K562 (cell line): ENCODE measurements around the gene NDST3. TPM values are rescaled to one million over a fixed set of nuclear protein-coding genes. Genes with fewer than 3 reads are reported as not detected.
A peak's percentile ranks its signal among the peaks of the same experiment; 100 is the strongest.

ENCODE experiments used
- ATAC-seq: fragments of 200-7000 bp; cut with Tn5 transposase; 3 replicates; pipeline ENCODE4 v1.9.1; 2020; ENCODE audit warnings: moderate library complexity
- BruUV-seq: library from RNA; stranded (reverse); fragments of 400-500 nt; replicated peaks from 2 replicates; lab custom pipeline; 2021; lab: Mats Ljungman, UMichigan
- CTCF ChIA-PET: fragments of 300-600 bp; formaldehyde crosslinking; extraction: SDS; loops from one replicate; lab custom pipeline; 2021; ENCODE audit warnings: low intra/inter-chr PET ratio; lab: Yijun Ruan, JAX
- POLR2A ChIA-PET: fragments of 300-600, 350-650 bp; sonication (Branson Sonifier 250); formaldehyde crosslinking; extraction: SDS; loops from one replicate; lab custom pipeline; 2021; ENCODE audit warnings: antibody characterized with exemption, inconsistent platforms; lab: Yijun Ruan, JAX
- DNase-seq, 4 experiments: peaks; one replicate each; pipeline versions ENCODE4 v3.0.0 to v3.0.0-alpha.2; 2011 to 2018; ENCODE audit warnings: low spot score in 3 of 4, mixed read lengths in 3 of 4; ENCODE audit errors: extremely low read depth in 1 of 4
- FAIRE-seq: peaks from 2 replicates; lab custom pipeline; 2011; peaks lifted over from hg19 to GRCh38; lab: Jason Lieb, UNC
- H2AFZ ChIP-seq: 2 replicates; pipeline ENCODE4 v1.6.0; 2011; ENCODE audit warnings: low read depth, low read length, control low read depth, inconsistent platforms
- H3K27ac ChIP-seq: fragments of 200-600 bp; 3 replicates; pipeline ENCODE4 v1.8.0; 2011; ENCODE audit warnings: low read depth, mild to moderate bottlenecking, control low read depth, inconsistent platforms, low read length, moderate library complexity, mixed read lengths; ENCODE audit errors: extremely low read depth
- H3K27me3 ChIP-seq, 2 experiments: fragments of 300-600 bp in 1 of 2; 2 replicates in 1 of 2; 3 replicates in 1 of 2; pipeline versions ENCODE4 v1.6.0 to v1.8.0; 2011; ENCODE audit warnings: inconsistent platforms in 2 of 2, low read length in 2 of 2, mild to moderate bottlenecking in 1 of 2, mixed read lengths in 1 of 2, moderate library complexity in 1 of 2; ENCODE audit not compliant: control insufficient read depth in 2 of 2, insufficient read depth in 2 of 2
- H3K36me3 ChIP-seq: fragments of 300-600 bp; 3 replicates; pipeline ENCODE4 v1.8.0; 2011; ENCODE audit warnings: mild to moderate bottlenecking, low read length, inconsistent platforms; ENCODE audit not compliant: control insufficient read depth, insufficient read depth
- H3K4me1 ChIP-seq, 2 experiments: fragments of 200-600 bp in 1 of 2; replicated peaks in 1 of 2; 2 replicates in 1 of 2; 3 replicates in 1 of 2; pipeline versions ENCODE4 v1.5.1 to v1.8.0; 2011; ENCODE audit warnings: inconsistent platforms in 2 of 2, low read length in 2 of 2, mild to moderate bottlenecking in 1 of 2, mixed read lengths in 1 of 2, moderate library complexity in 1 of 2; ENCODE audit not compliant: control insufficient read depth in 2 of 2, insufficient read depth in 2 of 2
- H3K4me2 ChIP-seq: 2 replicates; pipeline ENCODE4 v1.6.1; 2011; ENCODE audit warnings: low read length, control low read depth, inconsistent platforms, mixed read lengths; ENCODE audit not compliant: insufficient read depth
- H3K4me3 ChIP-seq: fragments of 200-600 bp; sonication (generic), shearing (Covaris generic); 2 replicates; pipeline ENCODE4 v1.5.1; 2016; ENCODE audit warnings: control low read depth, inconsistent platforms
- H3K79me2 ChIP-seq: fragments of 200-600 bp; 3 replicates; pipeline ENCODE4 v1.8.0; 2011; ENCODE audit warnings: low read length, inconsistent platforms; ENCODE audit not compliant: control insufficient read depth, insufficient read depth
- H3K9ac ChIP-seq, 2 experiments: 2 replicates each; pipeline versions ENCODE4 v1.6.0 to v1.6.1; 2011; ENCODE audit warnings: low read depth in 2 of 2, low read length in 2 of 2, control low read depth in 1 of 2, inconsistent platforms in 1 of 2, mild to moderate bottlenecking in 1 of 2, mixed read lengths in 1 of 2; ENCODE audit not compliant: insufficient read depth in 1 of 2
- H3K9me1 ChIP-seq: one replicate; pipeline ENCODE4 v1.6.0; 2011; ENCODE audit warnings: inconsistent platforms, mild to moderate bottlenecking, low read length, moderate library complexity; ENCODE audit not compliant: control insufficient read depth, insufficient read depth
- H3K9me3 ChIP-seq: replicated peaks from 2 replicates; pipeline ENCODE4 v1.5.1; 2011; ENCODE audit warnings: low read depth, low read length, inconsistent platforms; ENCODE audit not compliant: control insufficient read depth, insufficient read depth
- H4K20me1 ChIP-seq: replicated peaks from 2 replicates; pipeline ENCODE4 v1.6.1; 2011; ENCODE audit warnings: low read length, inconsistent platforms, mixed read lengths; ENCODE audit not compliant: control insufficient read depth, insufficient read depth
- CTBP1 ChIP-seq: fragments of 450-650 bp; IDR thresholded peaks from 2 replicates; pipeline ENCODE4 v1.6.1; 2016; ENCODE audit warnings: borderline replicate concordance
- DDX20 ChIP-seq: fragments of 450-650 bp; IDR thresholded peaks from 2 replicates; pipeline ENCODE4 v1.6.1; 2016; ENCODE audit warnings: missing genetic modification characterization, low read depth, mild to moderate bottlenecking, missing compliant biosample characterization, moderate library complexity
- ETV1 ChIP-seq: fragments of 450-650 bp; conservative IDR thresholded peaks from 2 replicates; pipeline ENCODE4 v1.6.1; 2016; ENCODE audit warnings: missing genetic modification characterization, control low read depth, low read depth, missing compliant biosample characterization
- EWSR1 ChIP-seq: fragments of 450-650 bp; IDR thresholded peaks from 2 replicates; pipeline ENCODE4 v1.6.1; 2018; ENCODE audit warnings: borderline replicate concordance, mild to moderate bottlenecking, low read depth, moderate library complexity; ENCODE audit not compliant: partially characterized antibody
- FOXA1 ChIP-seq: fragments of 450-650 bp; IDR thresholded peaks from 2 replicates; pipeline ENCODE4 v1.6.1; 2016; ENCODE audit warnings: mild to moderate bottlenecking, borderline replicate concordance
- HNRNPK ChIP-seq: fragments of 200-400 bp; formaldehyde crosslinking; IDR thresholded peaks from one replicate; pipeline ENCODE4 v1.6.1; 2018; ENCODE audit warnings: mild to moderate bottlenecking, low read depth, low read length; ENCODE audit not compliant: poor library complexity, severe bottlenecking
- KAT7 ChIP-seq: sonication (generic); formaldehyde crosslinking; IDR thresholded peaks from 2 replicates; pipeline ENCODE4 v1.8.0; 2022; ENCODE audit warnings: missing genetic modification reagents, mild to moderate bottlenecking, borderline replicate concordance
- MAFF ChIP-seq: IDR thresholded peaks from 2 replicates; pipeline ENCODE4 v1.6.1; 2012; ENCODE audit warnings: low read length, improper control_type of control experiment
- MAFG ChIP-seq: fragments of 450-650 bp; conservative IDR thresholded peaks from 2 replicates; pipeline ENCODE4 v1.6.1; 2016; ENCODE audit warnings: missing genetic modification characterization, missing compliant biosample characterization
- NFE2 ChIP-seq: IDR thresholded peaks from 2 replicates; pipeline ENCODE4 v1.6.1; 2014; ENCODE audit warnings: antibody characterized with exemption, low read depth
- RBFOX2 ChIP-seq: fragments of 200-400 bp; formaldehyde crosslinking; IDR thresholded peaks from 2 replicates; pipeline ENCODE4 v1.6.1; 2017; ENCODE audit warnings: low read depth, mild to moderate bottlenecking, low read length, moderate library complexity
- ZNF197 ChIP-seq: fragments of 200-800 bp; sonication (Bioruptor generic); IDR thresholded peaks from 2 replicates; pipeline ENCODE4 v1.6.1; 2016; ENCODE audit warnings: low read depth, missing genetic modification characterization, missing compliant biosample characterization
- ZNF311 ChIP-seq: fragments of 250-450 bp; sonication (Bioruptor Pico); IDR thresholded peaks from 2 replicates; pipeline ENCODE4 v1.4.0; 2020; ENCODE audit warnings: mild to moderate bottlenecking, moderate library complexity
- ZNF316 ChIP-seq: fragments of 450-650 bp; IDR thresholded peaks from 2 replicates; pipeline ENCODE4 v1.6.1; 2016
- ZNF696 ChIP-seq: fragments of 250-450 bp; sonication (Bioruptor Pico); conservative IDR thresholded peaks from 2 replicates; pipeline ENCODE4 v1.4.0; 2020; ENCODE audit warnings: mild to moderate bottlenecking, moderate library complexity
- WGBS: fragments of 100-300 bp; shearing (Covaris generic); methylation state at CpG from one replicate; pipeline ENCODE4 v1.1.6; 2016; ENCODE audit warnings: low coverage, mixed read lengths; ENCODE audit not compliant: insufficient coverage; ENCODE audit errors: missing lambda C conversion rate; 5-methylcytosine and 5-hydroxymethylcytosine counted together
- in situ Hi-C: fragments of 300-500 bp; cut with MboI; formaldehyde crosslinking; loops from 4 replicates; pipeline ENCODE4 v1.15.0; 2018; ENCODE audit warnings: inconsistent platforms, mixed read lengths
- intact Hi-C: fragments of 100-400 bp; cut with micrococcal nuclease; formaldehyde crosslinking; loops from 2 replicates; pipeline ENCODE4 v1.14.2; 2022
- polyA plus RNA-seq, 8 experiments: library from polyadenylated mRNA; depleted of rRNA in 4 of 8; stranded (reverse) in 5 of 8; unstranded in 3 of 8; fragments of >200 nt; fragmentation: Nextera tagmentation in 2 of 8; fragmentation: Illumina TruSeq in 1 of 8; extraction: Ambion mirVana in 2 of 8; extraction: Trizol in 1 of 8; gene quantifications; 2 replicates each; pipeline versions ENCODE4 v1.2.1 to v1.2.3, GENCODE V29; 2011 to 2014; ENCODE audit warnings: inconsistent platforms in 1 of 8, missing spikeins in 1 of 8
- total RNA-seq, 7 experiments: library from RNA; depleted of rRNA in 6 of 7; stranded (reverse); fragments of >200 nt in 6 of 7; fragmentation: Illumina TruSeq in 2 of 7; extraction: Trizol in 2 of 7; gene quantifications; 2 replicates each; pipeline versions ENCODE4 v1.2.1 to v1.2.3, GENCODE V29; 2011 to 2021; ENCODE audit warnings: low replicate concordance in 1 of 7
- TF ChIP-seq, protein P1 (sequence below): fragments of 450-650 bp; IDR thresholded peaks from 2 replicates; pipeline ENCODE4 v1.6.1; 2016; ENCODE audit warnings: antibody characterized with exemption
- TF ChIP-seq, protein P2 (sequence below): IDR thresholded peaks from 2 replicates; pipeline ENCODE4 v1.6.1; 2016; ENCODE audit warnings: missing genetic modification characterization, missing compliant biosample characterization
- TF ChIP-seq, protein P3 (sequence below), 3 experiments: IDR thresholded peaks in 2 of 3; conservative IDR thresholded peaks in 1 of 3; 2 replicates each; pipeline ENCODE4 v1.5.1; 2011 to 2012; ENCODE audit warnings: low read length in 3 of 3, mild to moderate bottlenecking in 3 of 3, control low read depth in 2 of 3, improper control_type of control experiment in 1 of 3, inconsistent platforms in 1 of 3, low read depth in 1 of 3, mixed read lengths in 1 of 3, moderate library complexity in 1 of 3; ENCODE audit not compliant: insufficient read depth in 2 of 3

NDST3 gene
- total and polyA plus RNA-seq, 9 of the 15 experiments (the other 6 are each of a cell fraction or from before 2014, with no cell fraction given), result not detected

DNA sequence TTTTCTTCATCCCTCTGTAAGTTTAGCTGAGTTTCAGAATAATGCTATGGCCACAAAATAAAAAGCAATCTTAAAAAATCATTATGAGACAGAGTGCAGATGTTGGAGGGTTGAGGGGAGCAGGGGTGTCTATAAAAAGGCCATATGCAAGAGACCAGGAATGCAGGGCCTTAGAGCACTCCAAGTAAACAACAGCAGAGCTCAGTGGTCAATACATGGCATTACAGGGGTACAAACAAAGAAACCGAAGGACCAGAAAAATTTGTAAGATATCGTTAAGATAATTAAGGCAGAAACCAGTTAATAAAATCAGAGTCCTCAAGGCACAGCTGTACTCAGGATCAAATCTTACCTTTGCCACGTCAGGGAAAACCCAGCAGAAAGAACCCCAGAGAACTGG is 28.4 kb upstream of the NDST3 start (continued):
- TF ChIP-seq, protein P1, sequence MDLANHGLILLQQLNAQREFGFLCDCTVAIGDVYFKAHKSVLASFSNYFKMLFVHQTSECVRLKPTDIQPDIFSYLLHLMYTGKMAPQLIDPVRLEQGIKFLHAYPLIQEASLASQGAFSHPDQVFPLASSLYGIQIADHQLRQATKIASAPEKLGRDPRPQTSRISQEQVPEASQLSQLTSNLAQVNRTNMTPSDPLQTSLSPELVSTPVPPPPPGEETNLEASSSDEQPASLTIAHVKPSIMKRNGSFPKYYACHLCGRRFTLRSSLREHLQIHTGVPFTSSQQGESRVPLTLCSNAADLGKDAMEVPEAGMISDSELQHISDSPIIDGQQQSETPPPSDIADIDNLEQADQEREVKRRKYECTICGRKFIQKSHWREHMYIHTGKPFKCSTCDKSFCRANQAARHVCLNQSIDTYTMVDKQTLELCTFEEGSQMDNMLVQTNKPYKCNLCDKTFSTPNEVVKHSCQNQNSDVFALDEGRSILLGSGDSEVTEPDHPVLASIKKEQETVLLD, result no peak
- no peak for TF ChIP-seq ZNF197 (CRISPR knock-in tag)
- no peak for TF ChIP-seq ETV1 (tag)
- TF ChIP-seq, all 486 proteins: peak for 0

DNA sequence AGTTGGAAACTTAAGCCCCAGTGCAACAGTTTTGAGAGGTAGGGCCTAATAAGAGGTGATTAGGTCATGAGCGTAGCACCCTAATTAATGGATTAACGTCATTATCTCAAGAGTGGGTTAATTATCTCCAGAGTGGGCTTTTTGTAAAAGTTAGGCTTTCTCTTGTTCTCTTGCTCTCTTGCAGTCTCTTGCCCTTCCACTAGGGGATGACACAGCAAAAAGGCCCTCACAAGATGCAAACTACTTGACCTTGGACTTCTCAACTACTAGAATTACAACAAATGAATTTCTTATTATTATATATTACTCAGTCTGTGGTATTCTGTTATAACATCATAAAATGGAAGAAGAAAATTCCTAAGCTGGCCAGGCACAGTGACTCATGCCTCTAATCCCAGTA is 22.1 kb upstream of the NDST3 start:
- BruUV-seq, result no TSS peak
- intact Hi-C loops (no loop called here), in situ Hi-C loops (no loop called here)
- H3K27me3 ChIP-seq, result no peaks in the 10 kb centered on the region
- H3K9ac ChIP-seq, result no peak overlapping the region
- TF ChIP-seq, protein P2, sequence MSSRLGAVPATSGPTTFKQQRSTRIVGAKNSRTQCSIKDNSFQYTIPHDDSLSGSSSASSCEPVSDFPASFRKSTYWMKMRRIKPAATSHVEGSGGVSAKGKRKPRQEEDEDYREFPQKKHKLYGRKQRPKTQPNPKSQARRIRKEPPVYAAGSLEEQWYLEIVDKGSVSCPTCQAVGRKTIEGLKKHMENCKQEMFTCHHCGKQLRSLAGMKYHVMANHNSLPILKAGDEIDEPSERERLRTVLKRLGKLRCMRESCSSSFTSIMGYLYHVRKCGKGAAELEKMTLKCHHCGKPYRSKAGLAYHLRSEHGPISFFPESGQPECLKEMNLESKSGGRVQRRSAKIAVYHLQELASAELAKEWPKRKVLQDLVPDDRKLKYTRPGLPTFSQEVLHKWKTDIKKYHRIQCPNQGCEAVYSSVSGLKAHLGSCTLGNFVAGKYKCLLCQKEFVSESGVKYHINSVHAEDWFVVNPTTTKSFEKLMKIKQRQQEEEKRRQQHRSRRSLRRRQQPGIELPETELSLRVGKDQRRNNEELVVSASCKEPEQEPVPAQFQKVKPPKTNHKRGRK, result no peak
- no peak for TF ChIP-seq RBFOX2
- no peak for TF ChIP-seq CTBP1
- TF ChIP-seq, protein P3, sequence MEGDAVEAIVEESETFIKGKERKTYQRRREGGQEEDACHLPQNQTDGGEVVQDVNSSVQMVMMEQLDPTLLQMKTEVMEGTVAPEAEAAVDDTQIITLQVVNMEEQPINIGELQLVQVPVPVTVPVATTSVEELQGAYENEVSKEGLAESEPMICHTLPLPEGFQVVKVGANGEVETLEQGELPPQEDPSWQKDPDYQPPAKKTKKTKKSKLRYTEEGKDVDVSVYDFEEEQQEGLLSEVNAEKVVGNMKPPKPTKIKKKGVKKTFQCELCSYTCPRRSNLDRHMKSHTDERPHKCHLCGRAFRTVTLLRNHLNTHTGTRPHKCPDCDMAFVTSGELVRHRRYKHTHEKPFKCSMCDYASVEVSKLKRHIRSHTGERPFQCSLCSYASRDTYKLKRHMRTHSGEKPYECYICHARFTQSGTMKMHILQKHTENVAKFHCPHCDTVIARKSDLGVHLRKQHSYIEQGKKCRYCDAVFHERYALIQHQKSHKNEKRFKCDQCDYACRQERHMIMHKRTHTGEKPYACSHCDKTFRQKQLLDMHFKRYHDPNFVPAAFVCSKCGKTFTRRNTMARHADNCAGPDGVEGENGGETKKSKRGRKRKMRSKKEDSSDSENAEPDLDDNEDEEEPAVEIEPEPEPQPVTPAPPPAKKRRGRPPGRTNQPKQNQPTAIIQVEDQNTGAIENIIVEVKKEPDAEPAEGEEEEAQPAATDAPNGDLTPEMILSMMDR (IDR thresholded peaks at IDR 0.05 in 2 of 3, conservative IDR thresholded peaks at IDR 0.05 in 1 of 3; ENCODE audit: insufficient read depth in 2 of 3, low read depth in 1 of 3, low read length in 3 of 3), result 0 out of 6 replicates have a peak, but pooled peaks of 1 of the 3 experiments have one; percentile 9
- no peak for TF ChIP-seq KAT7
- TF ChIP-seq ZNF316, result no peak
- TF ChIP-seq MAFF, result 0 out of 2 replicates have a peak, but pooled peaks have one; percentile 12
- no peak for TF ChIP-seq DDX20 (tag)
- no peak for TF ChIP-seq FOXA1
- TF ChIP-seq ZNF696, result no peak
- TF ChIP-seq NFE2, result peak; percentile 47; the same call in 1 of the 2 replicates
- no peak for TF ChIP-seq EWSR1
- no peak for TF ChIP-seq HNRNPK
- peak; percentile 23; the same call in 1 of the 2 replicates for TF ChIP-seq MAFG
- no peak for TF ChIP-seq ZNF311
- H3K36me3 ChIP-seq, result no peaks in the 10 kb centered on the region
- H4K20me1 ChIP-seq, result no peaks in the 10 kb centered on the region
- DNase-seq (no peak), ATAC-seq (no peak), FAIRE-seq (no peak)
- no peak overlapping the region for H3K4me3 ChIP-seq
- H3K4me2 ChIP-seq, result no peak overlapping the region
- no peaks in the 10 kb centered on the region for H3K9me1 ChIP-seq
- H2AFZ ChIP-seq, result no peak overlapping the region
- H3K79me2 ChIP-seq, result no peaks in the 10 kb centered on the region
- no peaks in the 10 kb centered on the region for H3K4me1 ChIP-seq
- H3K27ac ChIP-seq, result no peak overlapping the region
- no peaks in the 10 kb centered on the region for H3K9me3 ChIP-seq
- 0% methylated on average over 2 of the region's 2 CpGs for WGBS
- ChIA-PET CTCF (no interaction called here), POLR2A (no interaction called here)
